ENCODE measurements around the gene HPDL.

Gene HPDL

DNA sequence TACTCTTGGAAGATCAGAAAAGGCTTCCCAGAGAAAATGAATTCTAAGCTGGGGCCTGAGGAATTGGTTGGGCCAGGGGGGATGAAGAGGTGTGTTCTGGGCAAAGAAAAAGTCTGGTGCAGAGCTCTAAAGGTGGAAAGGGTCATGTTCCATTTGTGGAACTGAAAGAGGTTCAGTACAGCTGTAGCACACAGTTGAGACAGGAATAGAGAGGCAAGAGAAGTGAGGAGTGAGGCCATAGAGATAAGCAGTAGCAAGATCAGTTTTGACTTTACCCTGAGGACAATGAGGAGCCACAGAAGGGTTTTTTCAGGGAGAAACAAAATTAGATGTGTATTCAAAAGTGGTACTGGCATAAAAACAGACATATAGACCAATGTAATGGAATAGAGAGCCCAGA is 43.9 kb downstream of the HPDL start:
- no peak for TF ChIP-seq CTCF (conservative IDR thresholded peaks at IDR 0.05; ENCODE audit: low read depth)
- POLR2A ChIA-PET (ENCODE audit: low non-redundant PET), result no interaction called here
- CTCF ChIA-PET, result interaction anchor here (0.6 kb wide), 1 partner anchor 374 kb away, joined by 3 read pairs; no protein-coding TSS in a partner anchor
- no peak overlapping the region for H3K27ac ChIP-seq
- DNase-seq (ENCODE audit: low spot score), result no peak

- no peak for DNase-seq (ENCODE audit: low spot score)
- ChIA-PET CTCF (no interaction called here), POLR2A (ENCODE audit: low non-redundant PET) (interaction anchor here (0.5 kb wide), 1 partner anchor 110 kb away, joined by 6 read pairs; no protein-coding TSS in a partner anchor)
- no peak for TF ChIP-seq CTCF (conservative IDR thresholded peaks at IDR 0.05; ENCODE audit: low read depth)
- H3K27ac ChIP-seq, result no peak overlapping the region
Observed at GRCh38 chr1:45373573-45373972, 46.9 kb downstream of the HPDL start.

DNA sequence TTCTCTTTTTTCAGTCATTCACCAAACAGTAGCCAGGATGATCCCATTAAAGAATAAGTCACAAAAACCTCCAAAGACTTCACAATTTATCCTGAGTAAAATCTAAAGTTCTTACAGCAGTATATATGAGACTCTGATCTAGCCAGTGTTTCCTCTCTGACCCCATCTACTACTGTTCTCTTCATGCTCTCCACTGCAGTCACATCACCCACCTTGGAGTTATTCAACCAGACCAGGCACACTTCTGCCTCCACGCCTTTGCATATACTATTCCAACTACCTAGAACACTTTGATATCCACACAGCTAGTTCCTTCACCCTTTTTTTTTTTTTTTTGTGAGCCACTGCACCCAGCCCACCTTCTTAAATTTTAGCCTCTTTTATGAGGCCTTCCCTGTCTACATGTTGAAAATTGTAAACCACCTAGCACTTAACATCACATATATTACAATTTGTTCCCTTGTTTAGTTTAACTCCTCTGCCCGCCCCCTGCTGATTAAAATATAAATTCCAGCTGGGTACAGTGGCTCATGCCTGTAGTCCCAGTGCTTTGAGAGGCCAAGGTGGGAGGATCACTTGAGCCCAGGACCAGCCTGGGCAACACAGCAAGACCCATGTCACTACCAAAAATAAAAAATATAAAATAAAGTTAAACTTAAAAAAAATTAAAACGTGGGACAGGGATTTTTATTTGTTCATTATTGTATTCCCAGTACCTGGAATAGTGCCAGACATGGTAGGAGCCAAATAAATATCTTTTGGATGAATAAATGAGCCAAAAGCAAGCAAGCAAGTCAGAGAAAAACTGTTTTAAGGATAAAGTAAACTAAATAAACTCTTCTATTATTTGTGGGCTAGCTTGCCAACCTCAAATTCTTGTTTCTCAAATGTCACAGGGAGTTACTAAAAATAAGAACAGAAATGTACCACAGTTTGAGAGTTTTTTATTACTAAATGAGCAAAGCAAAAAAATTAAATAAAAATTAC is 48.7 kb downstream of the HPDL start:
- ChIA-PET POLR2A (ENCODE audit: low non-redundant PET) (no interaction called here), CTCF (no interaction called here)
- no peak for DNase-seq (ENCODE audit: low spot score)
- no peak overlapping the region for H3K27ac ChIP-seq
- no peak for TF ChIP-seq CTCF (conservative IDR thresholded peaks at IDR 0.05; ENCODE audit: low read depth)

DNA sequence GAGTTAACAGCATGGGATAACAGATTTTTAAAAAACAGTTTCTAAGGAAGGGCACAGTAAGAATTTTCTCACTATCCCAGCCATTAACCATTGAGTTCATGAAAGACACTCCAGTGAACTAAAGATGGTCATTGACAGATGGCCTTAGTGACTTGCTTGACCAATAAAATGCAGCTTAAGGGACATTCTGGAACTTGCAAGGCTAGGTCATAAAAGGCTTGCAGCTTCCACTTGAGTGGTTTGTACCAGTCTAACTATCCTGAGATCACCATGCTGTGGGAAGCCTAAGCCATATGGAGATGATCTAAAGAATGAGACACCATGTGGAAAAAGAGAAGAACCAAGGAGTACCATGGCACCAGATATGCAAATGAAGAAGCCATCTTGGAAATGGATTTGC is 51.5 kb downstream of the HPDL start:
- CTCF ChIA-PET, result no interaction called here
- no peak for DNase-seq (ENCODE audit: low spot score)

More for the DNA sequence above, 51.5 kb downstream of the HPDL start:
- TF ChIP-seq CTCF (conservative IDR thresholded peaks at IDR 0.05; ENCODE audit: low read depth), result no peak
- POLR2A ChIA-PET (ENCODE audit: low non-redundant PET), result no interaction called here
- H3K27ac ChIP-seq, result no peak overlapping the region
